NCI-H146 treated with DMSO at 0.1 percent for 48 hours (cell line): ENCODE measurements around the gene PDZD8.
A peak's percentile ranks its signal among the peaks of the same experiment; 100 is the strongest.
"Not testable (repeated sequence)": the region's sequence is repeated elsewhere in the genome, so short reads cannot be mapped to it uniquely, and the experiment has no call there.

Experiments
- DNase-seq: peaks from one replicate; lab custom pipeline; 2025; ENCODE audit not compliant: unreplicated experiment; lab: John Stamatoyannopoulos, UW

PDZD8 gene

DNA sequence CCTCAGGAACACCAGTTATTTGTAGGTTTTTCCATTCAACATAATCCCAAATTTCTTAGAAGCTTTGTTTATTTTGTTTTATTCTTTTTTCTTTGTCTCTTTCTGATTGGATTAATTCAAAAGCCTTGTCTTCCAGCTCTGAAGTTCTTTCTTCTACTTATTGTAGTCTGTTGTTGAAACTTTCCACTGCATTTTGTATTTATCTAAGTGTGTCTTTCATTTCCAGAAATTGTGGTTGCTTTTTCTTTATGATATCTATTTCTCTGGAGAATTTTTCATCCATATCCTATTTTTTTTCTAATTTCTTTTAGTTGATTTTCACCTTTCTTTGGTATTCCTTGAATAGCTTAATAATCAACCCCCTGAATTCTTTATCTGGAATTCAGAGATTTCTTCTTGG is 75.8 kb downstream of the PDZD8 start:
- DNase-seq, result no peak

DNA sequence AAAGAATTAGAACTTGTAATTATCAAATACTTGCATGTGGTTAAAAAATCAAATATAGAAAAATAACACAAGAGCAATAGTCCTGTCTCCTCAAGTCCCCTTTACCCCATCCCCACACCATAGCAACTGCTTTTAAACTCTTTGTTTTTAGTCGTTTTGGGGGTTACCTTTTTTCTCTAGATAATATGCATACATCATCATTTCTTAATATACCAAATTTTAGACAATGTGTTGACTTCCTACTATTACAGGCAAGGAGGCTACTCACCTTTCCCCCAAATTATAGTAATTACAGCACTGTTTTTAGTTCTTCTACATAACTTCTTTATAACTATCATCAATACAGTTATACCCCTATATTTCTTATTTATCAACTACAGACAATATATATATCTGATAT is 77.0 kb downstream of the PDZD8 start:
- no peak for DNase-seq

DNA sequence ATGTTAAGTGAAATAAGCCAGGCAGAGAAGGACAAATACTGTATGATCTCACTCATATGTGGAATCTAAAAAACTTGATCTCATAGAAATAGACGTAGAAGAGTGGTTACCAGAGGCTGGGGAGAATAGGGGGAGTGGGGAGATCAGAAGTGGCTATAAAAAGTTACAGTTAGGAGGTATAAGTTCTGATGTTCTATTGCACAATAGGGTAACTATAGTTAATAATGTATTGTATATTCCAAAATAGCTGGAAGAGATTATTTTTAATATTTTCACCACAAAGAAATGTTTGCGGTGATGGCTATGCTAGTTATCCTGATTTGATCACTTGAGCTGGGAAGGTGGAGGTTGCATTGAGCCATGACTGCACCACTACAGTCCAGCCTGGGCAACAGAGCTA is 80.5 kb downstream of the PDZD8 start:
- DNase-seq, result no peak

DNA sequence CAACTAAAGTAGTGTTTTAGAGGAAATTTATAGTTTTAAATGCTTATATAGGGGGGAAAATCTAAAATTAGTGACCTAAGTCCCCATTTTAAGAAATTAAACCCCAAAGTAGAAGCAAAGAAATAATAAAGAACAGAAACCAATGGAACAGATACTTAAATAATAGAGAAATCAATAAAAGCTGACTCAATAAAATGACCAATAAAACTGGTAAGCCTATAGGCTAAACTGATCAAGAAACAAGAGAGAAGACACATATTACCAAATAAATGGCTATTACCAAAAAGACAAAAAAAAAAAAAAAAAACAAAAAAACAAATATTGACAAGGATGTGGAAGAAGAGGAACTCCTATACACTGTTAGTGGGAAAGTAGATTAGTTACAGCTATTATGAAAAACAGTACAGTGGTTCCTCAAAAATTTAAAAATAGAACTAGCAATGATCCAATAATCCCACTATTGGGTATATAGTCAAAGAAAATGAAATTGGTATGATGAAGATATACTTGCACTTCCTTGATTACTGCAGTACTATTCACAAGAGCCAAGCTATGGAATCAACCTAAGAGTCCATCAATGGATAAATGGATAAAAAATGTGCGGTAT is 81.1 kb downstream of the PDZD8 start:
- DNase-seq, result no peak

DNA sequence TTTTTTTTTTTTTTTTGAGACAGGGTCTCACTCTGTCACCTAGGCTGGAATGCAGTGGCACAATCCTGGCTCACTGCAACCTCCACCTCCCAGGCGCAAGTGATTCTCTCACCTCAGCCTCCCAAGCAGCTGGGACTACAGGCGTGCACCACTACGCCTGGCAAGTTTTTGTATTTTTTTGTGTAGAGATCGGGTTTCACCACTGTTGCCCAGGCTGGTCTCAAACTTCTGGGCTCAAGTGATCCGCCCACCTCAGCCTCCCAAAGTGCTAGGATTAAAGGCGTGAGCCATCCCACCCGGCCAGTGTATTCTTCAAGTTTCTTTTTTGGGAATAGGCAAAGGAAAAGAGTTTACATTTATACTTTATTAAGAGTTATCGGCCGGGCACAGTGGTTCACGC is 84.4 kb downstream of the PDZD8 start:
- DNase-seq, result not testable (repeated sequence)

DNA sequence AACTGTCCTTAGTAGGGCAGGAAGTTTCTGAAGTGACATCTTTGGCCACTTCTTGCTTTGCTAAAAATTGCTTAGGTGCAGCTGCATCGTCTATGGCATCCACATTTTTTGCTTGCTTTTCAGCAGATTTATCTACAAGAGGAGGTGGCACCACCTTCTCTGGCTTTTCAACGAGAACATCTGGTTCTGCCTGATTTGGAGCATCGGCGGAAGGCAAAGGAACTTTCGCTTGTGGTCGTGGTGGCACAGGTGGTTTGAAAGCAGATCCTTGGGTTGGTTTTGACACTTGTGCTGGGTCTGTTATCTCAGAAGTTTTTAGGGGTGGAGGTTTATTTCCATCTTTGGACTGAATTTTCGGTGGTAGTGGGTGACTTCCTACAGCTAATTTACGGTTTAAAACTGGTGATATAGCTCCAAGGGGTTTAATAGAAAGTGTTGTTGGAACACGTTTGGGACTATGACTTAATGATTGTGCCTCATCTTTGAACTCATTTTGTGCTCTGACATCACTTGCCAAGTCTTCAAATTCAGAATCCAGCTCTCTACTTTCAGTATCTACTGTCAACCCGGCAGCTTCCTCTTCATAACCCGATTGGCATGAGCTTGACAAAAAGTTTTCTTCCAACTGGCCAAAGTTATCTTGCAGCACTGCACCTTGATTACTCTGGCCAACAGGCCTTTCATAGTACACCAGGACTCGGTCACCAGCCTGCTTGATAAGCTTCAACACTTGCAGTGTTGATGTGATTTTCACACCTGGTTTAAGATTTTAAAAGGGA is 90.3 kb downstream of the PDZD8 start:
- DNase-seq, result no peak

DNA sequence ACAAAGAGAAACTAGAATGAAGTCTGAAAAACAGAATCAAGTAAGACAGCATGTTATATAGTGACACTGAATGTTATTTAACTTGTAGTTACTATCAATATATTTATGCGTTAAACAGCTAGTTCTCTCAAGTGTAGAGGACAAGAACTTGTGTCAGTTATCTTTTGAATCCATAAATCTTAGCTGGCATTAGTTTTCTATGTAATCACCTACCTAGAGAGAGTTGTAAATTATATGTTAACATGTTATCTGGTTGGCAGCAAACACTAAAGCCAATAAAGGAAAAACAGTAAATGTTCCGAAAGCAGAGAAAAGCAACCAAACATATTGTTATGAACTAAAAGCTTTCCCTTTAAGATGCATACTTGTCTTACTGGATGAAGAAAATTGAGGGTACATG is 97.6 kb downstream of the PDZD8 start:
- no peak for DNase-seq

DNA sequence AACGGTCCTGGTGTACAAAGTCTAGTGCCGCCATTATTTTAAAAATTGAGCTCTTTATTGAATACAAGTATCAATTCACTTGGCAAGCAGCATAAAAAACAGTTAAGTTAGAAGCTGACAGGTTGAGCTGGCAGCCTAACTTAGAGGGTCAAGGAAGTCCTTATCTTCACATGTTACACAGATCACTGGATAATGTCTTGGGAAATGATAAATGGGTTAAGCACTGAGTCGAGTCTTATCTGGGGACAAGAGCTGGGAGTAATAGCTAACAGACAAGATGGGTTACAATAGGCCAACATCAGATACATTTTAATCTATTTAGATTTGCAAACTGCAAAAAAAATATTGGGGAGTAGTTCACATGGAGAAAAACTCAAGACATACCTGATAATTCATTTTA is 100.1 kb downstream of the PDZD8 start:
- DNase-seq, result no peak

DNA sequence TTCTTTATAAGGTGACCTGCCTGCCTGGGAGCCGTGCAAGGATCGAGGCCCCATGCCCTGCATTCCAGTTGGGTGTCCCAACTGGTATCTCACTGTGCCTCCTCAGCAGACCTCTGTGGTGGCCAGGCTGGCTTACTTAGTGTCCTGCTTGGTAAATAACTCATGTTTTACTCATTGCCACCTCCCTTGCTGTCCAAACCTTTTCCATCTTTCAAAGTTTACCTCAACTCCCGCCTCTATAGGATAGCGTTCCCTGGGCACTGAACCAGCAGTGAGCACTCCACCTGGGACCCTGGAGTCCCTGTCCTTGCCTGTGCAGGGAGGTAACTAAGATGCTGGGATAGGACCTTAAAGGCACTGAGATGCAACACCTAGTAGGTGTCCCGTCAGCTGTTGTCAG is 100.7 kb downstream of the PDZD8 start:
- DNase-seq, result no peak

DNA sequence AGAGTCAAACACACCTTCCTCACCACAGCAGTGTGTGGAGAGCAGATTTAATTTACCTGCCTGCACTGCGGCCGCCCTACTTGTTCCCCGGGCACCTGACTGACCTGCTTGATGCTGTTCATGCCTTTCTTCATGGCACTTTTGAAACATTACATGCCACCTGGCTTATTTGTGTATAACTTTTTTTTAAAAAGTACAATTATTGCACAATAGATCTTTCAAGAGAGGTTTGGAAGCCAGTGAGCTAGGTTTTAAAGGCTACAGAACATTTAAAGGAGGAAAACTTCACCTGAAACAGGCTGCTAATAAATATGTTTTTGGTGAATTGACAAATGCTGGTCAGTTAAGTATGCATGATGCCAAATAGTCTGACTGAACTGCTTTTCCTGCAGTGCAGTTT is 101.3 kb downstream of the PDZD8 start:
- DNase-seq, result no peak

DNA sequence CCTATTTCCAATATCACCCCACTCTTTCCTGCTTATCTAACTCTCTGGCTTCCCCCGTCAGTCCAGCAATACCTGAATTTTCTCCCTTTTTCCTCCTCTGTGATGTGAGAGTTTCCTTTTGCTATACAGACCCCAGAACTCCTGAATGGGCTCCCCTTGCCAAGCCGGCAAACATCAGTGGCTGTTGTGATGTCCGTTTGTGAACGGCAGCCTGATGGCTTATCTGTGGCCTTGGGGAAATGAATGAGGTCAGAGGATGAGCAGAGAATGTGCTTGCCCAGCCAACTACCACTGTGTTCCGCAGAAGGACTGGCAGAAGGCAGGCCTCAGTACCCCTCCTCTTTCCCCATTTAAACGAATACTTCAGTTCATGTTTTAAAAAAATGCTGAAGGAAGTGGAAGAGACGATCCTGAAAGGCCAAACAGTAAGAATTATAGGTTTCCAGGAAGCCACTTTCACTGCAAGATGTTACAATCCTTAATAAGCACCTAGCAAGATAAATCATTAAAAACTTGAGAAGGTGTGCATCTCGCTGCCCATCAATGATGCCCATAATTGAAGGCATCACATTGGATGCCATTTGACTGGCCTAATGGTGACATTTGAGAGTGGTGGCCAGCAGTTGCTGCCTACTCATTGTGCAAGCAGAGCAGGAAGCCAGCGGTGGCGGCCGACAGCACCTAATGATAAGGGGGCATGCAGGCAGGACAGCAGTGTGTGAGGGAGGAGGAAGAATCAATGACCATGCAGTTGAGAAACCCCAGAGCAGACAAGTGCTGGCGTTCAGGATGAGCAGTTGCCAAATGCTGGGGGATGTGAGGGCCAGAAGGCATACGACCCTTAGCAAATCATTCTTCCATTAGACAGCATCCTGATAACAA is 102.8 kb downstream of the PDZD8 start:
- no peak for DNase-seq

DNA sequence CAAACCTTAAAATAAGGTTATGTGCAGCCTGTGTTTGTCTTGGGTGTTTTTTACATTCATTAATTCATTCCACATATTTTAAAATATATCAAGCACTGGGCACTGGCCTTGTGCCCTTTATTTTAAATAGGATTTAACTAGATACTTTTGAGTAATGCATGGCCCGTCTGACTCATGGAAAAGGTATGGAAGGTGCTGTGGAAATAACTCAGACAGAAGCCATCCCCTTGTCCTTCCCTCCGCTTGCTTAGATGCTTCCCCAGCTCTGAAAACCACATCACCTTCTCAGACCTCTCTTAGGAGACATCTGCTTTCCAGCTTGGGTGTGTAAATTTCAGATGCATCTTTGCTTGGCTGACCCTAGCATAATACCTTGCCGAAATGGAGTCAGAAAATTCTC is 103.8 kb downstream of the PDZD8 start:
- DNase-seq, result no peak

DNA sequence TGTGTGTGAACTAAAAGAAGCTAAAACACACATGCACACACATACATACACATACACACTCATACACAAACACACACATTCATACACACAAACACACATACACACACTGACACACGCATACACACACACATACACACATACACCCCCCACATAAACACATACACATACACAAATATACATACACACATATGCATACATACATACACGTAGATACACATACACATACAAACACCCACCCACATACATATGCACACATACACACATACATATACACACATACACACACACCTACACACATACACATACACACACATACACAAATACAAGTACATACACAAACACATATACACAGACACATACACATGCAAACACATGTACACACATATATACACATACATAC is 106.3 kb downstream of the PDZD8 start:
- no peak for DNase-seq

DNA sequence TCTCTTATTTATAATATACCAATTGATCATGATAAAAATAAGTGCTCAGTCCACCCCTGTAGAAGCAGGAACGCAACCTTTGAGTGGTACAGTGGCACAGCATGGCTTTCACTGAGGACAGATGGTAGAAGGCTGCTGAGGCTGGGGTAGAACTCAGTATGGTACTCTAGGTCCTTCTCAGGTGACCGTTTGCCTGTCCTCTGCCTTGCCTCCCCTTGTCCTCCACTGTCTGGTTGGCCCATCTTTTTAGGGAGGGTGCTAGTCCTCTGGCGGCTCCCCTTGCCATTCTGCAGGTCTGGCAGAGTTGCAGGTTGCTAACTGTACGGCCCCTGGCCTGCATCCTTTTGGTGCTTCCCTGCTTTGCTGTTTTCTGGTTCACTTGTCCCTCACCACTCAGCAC is 107.0 kb downstream of the PDZD8 start:
- DNase-seq, result peak; percentile 9

DNA sequence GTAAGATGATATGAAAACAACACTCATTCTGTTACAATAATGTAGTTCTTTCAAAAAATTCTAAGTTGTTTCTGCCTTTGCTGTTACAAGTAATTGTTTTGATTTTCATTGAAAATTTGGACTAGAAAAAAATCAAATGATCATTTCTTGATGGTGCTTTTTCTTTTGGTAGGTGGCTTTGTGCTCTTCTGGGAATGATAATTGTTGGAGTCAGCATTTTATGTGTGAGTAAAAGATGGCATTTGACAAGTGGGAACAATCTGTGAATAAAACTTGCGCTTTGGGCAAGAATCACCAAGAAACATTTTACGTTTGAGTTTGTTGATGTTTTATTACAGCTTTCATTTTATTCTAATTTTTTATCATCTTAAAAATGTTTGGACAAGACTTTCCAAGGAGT is 108.4 kb downstream of the PDZD8 start:
- no peak for DNase-seq

DNA sequence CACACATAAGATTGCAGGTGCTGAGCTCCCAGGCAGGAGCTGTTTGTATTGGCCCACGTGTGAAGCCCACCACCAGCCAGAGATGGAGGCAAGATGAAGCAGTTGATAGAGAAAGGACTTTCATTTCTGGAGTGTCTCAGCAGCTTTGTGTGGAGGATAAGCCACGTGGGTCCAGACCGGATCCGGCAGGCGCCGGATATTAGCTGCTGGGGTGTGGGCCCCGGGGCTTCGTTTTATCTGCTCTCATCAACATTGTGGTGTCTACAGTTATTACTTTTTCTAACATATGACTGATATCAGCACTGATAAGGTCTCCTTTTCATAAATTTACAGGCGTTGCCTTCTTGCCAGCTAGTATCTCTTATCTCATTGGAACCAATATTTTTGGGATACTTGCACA is 108.8 kb downstream of the PDZD8 start:
- DNase-seq, result no peak

DNA sequence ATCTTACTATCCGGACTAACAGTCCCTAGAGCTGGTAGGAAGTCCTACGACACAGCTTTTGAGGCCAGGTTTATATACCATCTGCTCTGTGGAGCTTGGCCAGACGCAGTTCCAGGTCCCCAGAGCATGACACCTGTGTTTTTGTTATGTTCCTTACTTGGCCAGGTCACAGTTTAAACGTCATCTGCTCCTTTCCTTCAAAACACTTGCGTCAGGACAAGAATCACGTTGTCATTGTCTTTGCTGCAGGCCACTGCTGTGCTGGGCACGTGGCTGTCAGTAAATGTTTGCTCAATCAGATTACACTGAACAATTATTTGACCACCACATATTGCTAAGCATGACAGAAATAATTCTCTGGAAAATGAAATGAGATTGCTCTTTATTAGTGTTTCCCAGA is 110.5 kb downstream of the PDZD8 start:
- peak; percentile 95 for DNase-seq

DNA sequence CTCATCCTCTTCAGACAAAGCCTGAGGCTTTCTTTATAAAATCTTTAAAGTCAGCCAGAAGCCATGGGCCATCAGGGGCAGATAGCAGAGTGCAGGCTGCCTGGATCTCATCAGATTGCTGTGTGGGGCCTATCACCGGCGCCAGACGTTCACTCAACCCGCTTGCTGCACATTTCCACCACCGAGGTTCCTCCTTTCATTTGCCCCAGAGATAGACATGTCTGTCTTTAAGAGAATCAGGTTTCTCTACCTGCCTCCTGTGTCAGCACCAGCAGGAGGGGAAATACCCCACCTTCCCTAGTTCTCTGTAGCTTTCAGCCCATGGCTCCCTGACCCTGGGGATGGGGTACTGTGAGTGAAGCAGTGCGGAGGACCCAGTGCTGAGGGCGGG is 112.3 kb downstream of the PDZD8 start:
- no peak for DNase-seq

DNA sequence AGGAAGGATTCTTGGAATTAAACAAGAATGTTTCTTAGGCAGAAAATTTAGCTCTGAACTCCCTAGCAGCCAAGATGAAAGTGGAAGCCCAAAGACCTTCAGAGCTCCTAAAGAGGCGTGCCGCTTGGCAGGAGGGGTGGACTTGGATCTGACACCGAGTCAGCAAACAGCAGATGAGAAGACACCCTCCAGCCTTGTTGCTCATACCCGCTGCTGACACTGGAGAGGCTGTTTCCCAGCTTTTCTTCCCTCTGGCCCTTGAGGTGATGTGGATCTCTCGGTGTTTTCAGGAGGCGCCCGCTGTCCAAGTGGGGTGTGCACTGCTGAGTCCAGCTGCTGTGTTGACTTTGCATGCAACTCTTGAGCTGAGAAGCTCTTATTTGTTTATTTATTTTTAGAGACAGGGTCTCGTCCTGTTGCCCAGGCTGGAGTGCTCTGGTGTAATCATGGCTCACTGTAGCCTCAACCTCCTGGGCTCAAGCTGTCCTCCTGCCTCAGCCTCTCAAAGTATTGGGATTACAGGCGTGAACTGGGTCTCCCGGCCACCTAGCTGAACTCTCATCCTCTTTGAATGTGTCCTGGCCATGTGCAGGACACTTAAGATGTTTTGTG is 112.8 kb downstream of the PDZD8 start:
- no peak for DNase-seq

DNA sequence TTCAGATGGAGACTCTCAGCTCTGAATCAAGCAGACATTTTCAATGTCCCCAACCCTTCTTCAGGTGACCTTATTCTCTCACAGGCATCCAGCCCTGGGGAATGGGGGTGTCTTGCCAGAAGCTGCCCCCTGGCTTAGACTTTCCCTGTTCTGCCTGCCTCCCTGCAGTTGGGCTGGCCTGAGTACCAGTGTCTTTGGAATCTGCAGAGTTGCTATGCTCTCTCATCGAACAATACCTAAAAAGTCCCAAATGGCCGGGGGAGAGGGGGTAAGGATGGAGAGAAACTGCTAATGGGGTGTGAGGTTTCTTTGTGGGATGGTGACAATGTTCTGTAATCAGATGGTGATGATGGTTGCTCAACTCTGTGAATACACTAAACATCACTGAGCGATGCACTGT is 113.7 kb downstream of the PDZD8 start:
- DNase-seq, result no peak

DNA sequence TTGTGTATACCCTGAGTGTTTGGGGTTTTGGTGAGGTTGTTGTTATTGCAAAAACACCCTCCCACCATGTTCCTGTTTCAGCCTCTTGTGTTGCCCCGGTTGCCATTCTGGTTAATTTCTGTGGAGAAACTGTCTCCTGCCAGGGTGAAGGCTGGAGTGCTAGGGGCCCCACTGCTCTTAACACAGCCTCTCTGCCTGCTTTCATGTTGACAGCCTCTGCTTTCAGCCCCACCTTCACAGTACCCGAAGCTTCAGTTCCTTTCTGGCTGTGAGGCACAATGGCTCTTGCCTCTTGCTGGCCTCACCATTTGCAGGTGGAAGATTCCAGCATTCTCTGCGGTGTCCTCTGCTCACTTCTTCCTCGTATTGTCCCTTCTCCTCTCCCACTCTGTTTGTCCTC is 115.2 kb downstream of the PDZD8 start:
- no peak for DNase-seq

DNA sequence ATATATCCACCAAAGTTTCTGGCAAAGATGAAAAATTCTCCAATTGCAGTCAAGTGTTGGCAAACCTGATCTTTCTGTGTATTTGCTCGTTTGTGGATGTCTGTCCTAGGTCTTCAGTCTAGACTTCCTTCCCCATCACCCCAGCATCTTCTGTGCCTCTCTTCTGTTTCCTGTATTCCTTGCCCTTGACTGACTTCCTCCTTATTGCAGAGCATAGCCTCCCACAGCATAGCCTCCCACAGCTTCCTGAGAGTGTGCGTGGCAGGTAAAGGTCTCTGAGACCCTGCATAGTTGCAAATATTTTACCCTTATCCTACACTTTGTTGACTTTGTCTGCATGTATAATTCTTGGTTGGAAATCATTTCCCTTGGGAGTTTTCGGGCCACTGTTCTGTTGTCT is 116.0 kb downstream of the PDZD8 start:
- DNase-seq, result no peak
